MCF 10A (cell line): Measurements from ENCODE around the gene APOBEC2. TPM values are rescaled to one million over a fixed set of nuclear protein-coding genes. Genes with fewer than 3 reads are reported as not detected.
A peak's percentile ranks its signal among the peaks of the same experiment; 100 is the strongest.

Experiments
- BruUV-seq: library from RNA; stranded (reverse); fragments of 400-500 nt; replicated peaks from 2 replicates; lab custom pipeline; 2021; lab: Mats Ljungman, UMichigan
- CTCF ChIA-PET: fragments of 300-600 bp; sonication (Branson Sonifier 250); formaldehyde crosslinking; extraction: SDS; loops from one replicate; lab custom pipeline; 2021; ENCODE audit warnings: antibody characterized with exemption, inconsistent platforms; lab: Yijun Ruan, JAX
- POLR2A ChIA-PET: fragments of 300-600, 350-650 bp; sonication (Branson Sonifier 250); formaldehyde crosslinking; extraction: SDS; loops from one replicate; lab custom pipeline; 2020; ENCODE audit warnings: antibody characterized with exemption, inconsistent platforms; lab: Yijun Ruan, JAX
- DNase-seq: peaks from one replicate; pipeline ENCODE4 v3.0.0-alpha.2; 2018; ENCODE audit not compliant: unreplicated experiment
- H3K27ac Mint-ChIP-seq: one replicate; pipeline ENCODE4 v1.8.0; 2022; ENCODE audit warnings: mild to moderate bottlenecking, low read depth, mixed read lengths; ENCODE audit not compliant: unreplicated experiment
- H3K27me3 Mint-ChIP-seq: one replicate; pipeline ENCODE4 v1.8.0; 2022; ENCODE audit warnings: mixed read lengths; ENCODE audit not compliant: insufficient read depth, unreplicated experiment
- H3K36me3 Mint-ChIP-seq: one replicate; pipeline ENCODE4 v1.8.0; 2022; ENCODE audit warnings: mild to moderate bottlenecking, moderate library complexity, mixed read lengths; ENCODE audit not compliant: insufficient read depth, unreplicated experiment
- H3K4me1 Mint-ChIP-seq: one replicate; pipeline ENCODE4 v1.8.0; 2022; ENCODE audit warnings: mixed read lengths; ENCODE audit not compliant: insufficient read depth, unreplicated experiment
- H3K4me3 Mint-ChIP-seq: one replicate; pipeline ENCODE4 v1.8.0; 2022; ENCODE audit warnings: mild to moderate bottlenecking, moderate library complexity, mixed read lengths; ENCODE audit not compliant: unreplicated experiment
- H3K9me3 Mint-ChIP-seq: one replicate; pipeline ENCODE4 v1.8.0; 2022; ENCODE audit warnings: mixed read lengths; ENCODE audit not compliant: unreplicated experiment
- CTCF ChIP-seq: fragments of 200-600 bp; IDR thresholded peaks from one replicate; pipeline ENCODE4 v1.8.0; 2022; ENCODE audit warnings: antibody characterized with exemption, mild to moderate bottlenecking; ENCODE audit not compliant: unreplicated experiment
- intact Hi-C: fragments of 100-400 bp; cut with micrococcal nuclease; formaldehyde crosslinking; loops from 2 replicates; pipeline ENCODE4 v1.14.1; 2022
- total RNA-seq: library from RNA; stranded (reverse); gene quantifications from 2 replicates; pipeline ENCODE4 v1.2.3, GENCODE V29; 2022

The APOBEC2 gene
- total RNA-seq, 1 experiment from 2014 or later: not detected

GRCh38 chr6:41066867-41067304 lies 13.9 kb downstream of the APOBEC2 start:
- peak overlapping the region; percentile 79 for H3K27ac Mint-ChIP-seq
- peaks cover 15% of the 10 kb centered on the region for H3K4me1 Mint-ChIP-seq
- peaks cover 71% of the 10 kb centered on the region for H3K36me3 Mint-ChIP-seq
- peak; percentile 75 for DNase-seq
- peak; percentile 70 for TF ChIP-seq CTCF
- no peaks in the 10 kb centered on the region for H3K9me3 Mint-ChIP-seq
- H3K4me3 Mint-ChIP-seq: no peak overlapping the region
- ChIA-PET CTCF (interaction anchor here (0.7 to 4.7 kb wide), 8 partner anchors 11 to 1262 kb away, joined by 3 to 38 read pairs (median 3); partner anchors contain the start of gene UNC5CL), POLR2A (no interaction called here)
- intact Hi-C loops: loop anchor here (1.0 to 2.0 kb wide), 4 partner anchors 38 to 1086 kb away; no protein-coding TSS in a partner anchor
- BruUV-seq: no TSS peak
- no peaks in the 10 kb centered on the region for H3K27me3 Mint-ChIP-seq

- Mint-ChIP-seq H3K27ac (peak overlapping the region; percentile 95), H3K9me3 (no peaks in the 10 kb centered on the region), H3K27me3 (no peaks in the 10 kb centered on the region), H3K4me1 (peaks cover 33% of the 10 kb centered on the region), H3K4me3 (peak overlapping the region; percentile 85), H3K36me3 (peaks cover 35% of the 10 kb centered on the region)
- CTCF ChIA-PET: interaction anchor here (1.1 to 4.7 kb wide), 6 partner anchors 16 to 1694 kb away, joined by 3 to 38 read pairs (median 4); no protein-coding TSS in a partner anchor
- no peak for TF ChIP-seq CTCF
- POLR2A ChIA-PET: interaction anchor here (0.7 to 1.6 kb wide), 8 partner anchors 11 to 642 kb away, joined by 3 to 12 read pairs (median 5); no protein-coding TSS in a partner anchor
- intact Hi-C loops: loop anchor here (5.0 kb wide), 2 partner anchors 111 to 1724 kb away; no protein-coding TSS in a partner anchor
- TSS peak; percentile 36 for BruUV-seq
- no peak for DNase-seq
These were observed 18.5 kb downstream of the APOBEC2 start for GRCh38 chr6:41071501-41071922.

- intact Hi-C loops: loop anchor here (5.0 kb wide), 2 partner anchors 110 to 1725 kb away; no protein-coding TSS in a partner anchor
- no peaks in the 10 kb centered on the region for H3K9me3 Mint-ChIP-seq
- peak within 1 kb of the TSS; percentile 85 for H3K4me3 Mint-ChIP-seq
- H3K36me3 Mint-ChIP-seq: peaks cover 28% of the 10 kb centered on the region
- peak within 1 kb of the TSS; percentile 95 for H3K27ac Mint-ChIP-seq
- no TSS peak for BruUV-seq
- CTCF ChIA-PET: interaction anchor here (0.6 to 1.5 kb wide), 8 partner anchors 12 to 1694 kb away, joined by 3 to 9 read pairs (median 3); partner anchors contain the start of gene UNC5CL
- peaks cover 32% of the 10 kb centered on the region for H3K4me1 Mint-ChIP-seq
- POLR2A ChIA-PET: interaction anchor here (0.7 to 1.6 kb wide), 19 partner anchors 11 to 1645 kb away, joined by 3 to 12 read pairs (median 3); no protein-coding TSS in a partner anchor
- H3K27me3 Mint-ChIP-seq: no peaks in the 10 kb centered on the region
- DNase-seq: peak; percentile 99
- TF ChIP-seq CTCF: no peak
These were observed 19.2 kb downstream of the APOBEC2 start, which contains the start of gene OARD1 for GRCh38 chr6:41071923-41072835. OARD1 (minus strand) TSS chr6:41072356; CDS start chr6:41071634, 722 bp downstream.
